Right atrium auricular region (tissue), 2 donors: ENCODE data around the gene ACP6. TPM values are rescaled to one million over a fixed set of nuclear protein-coding genes. Genes with fewer than 3 reads are reported as not detected.
A peak's percentile ranks its signal among the peaks of the same experiment; 100 is the strongest.

Experiments used
- DNase-seq: peaks from one replicate; pipeline ENCODE4 v3.0.0-alpha.2; 2019; ENCODE audit warnings: low spot score
- H3K27ac ChIP-seq, 2 donors: fragments of 200-600 bp; sonication (generic); 1 replicate in 1 of 2; 2 replicates in 1 of 2; pipeline ENCODE4 v1.5.1; 2016 to 2019
- H3K27me3 ChIP-seq, 2 donors: fragments of 200-600 bp; sonication (generic); one replicate each; pipeline versions ENCODE4 v1.5.1 to v1.6.0; 2017 to 2019
- H3K36me3 ChIP-seq: fragments of 200-600 bp; sonication (generic); one replicate; pipeline ENCODE4 v1.5.1; 2016
- H3K4me1 ChIP-seq, 2 donors: fragments of 200-600 bp; sonication (generic); one replicate each; pipeline versions ENCODE4 v1.5.1 to v1.6.0; 2017 to 2019
- H3K4me3 ChIP-seq, 2 donors: fragments of 200-600 bp; sonication (generic); 1 replicate in 1 of 2; 2 replicates in 1 of 2; pipeline ENCODE4 v1.5.1; 2017 to 2019; ENCODE audit warnings: mild to moderate bottlenecking in 1 of 2, moderate library complexity in 1 of 2
- H3K9me3 ChIP-seq, 2 donors: fragments of 200-600 bp; sonication (generic); one replicate each; pipeline ENCODE4 v1.5.1; 2019
- CTCF ChIP-seq, 2 donors: fragments of 200-600 bp; sonication (generic); IDR thresholded peaks; one replicate each; pipeline ENCODE4 v1.5.1; 2019; ENCODE audit warnings: antibody characterized with exemption in 2 of 2
- total RNA-seq, 2 donors: library from RNA; depleted of rRNA; stranded (reverse); fragments of >200 nt; gene quantifications; one replicate each; pipeline ENCODE4 v1.1.0, GENCODE V29; 2016

Gene ACP6
- total RNA-seq, 2 donors from 2014 or later: 6.1 to 10.6 TPM

- no peaks in the 10 kb centered on the region for H3K27me3 ChIP-seq
- no peak overlapping the region for H3K4me3 ChIP-seq
- no peaks in the 10 kb centered on the region for H3K4me1 ChIP-seq
- no peak for TF ChIP-seq CTCF (IDR thresholded peaks at IDR 0.05)
- no peak overlapping the region for H3K27ac ChIP-seq
- no peak for DNase-seq
- no peaks in the 10 kb centered on the region for H3K36me3 ChIP-seq
- H3K9me3 ChIP-seq: peaks cover 0 to 6% of the 10 kb centered on the region in 2 donors
Observed at GRCh38 chr1:147676311-147677085, 6.2 kb upstream of the ACP6 start.

- Histone ChIP-seq H3K9me3 (peaks cover 0 to 6% of the 10 kb centered on the region in 2 donors), H3K4me1 (peaks cover 0 to 7% of the 10 kb centered on the region in 2 donors), H3K27me3 (no peaks in the 10 kb centered on the region), H3K36me3 (no peaks in the 10 kb centered on the region), H3K4me3 (no peak overlapping the region), H3K27ac (no peak overlapping the region)
- no peak for DNase-seq
- no peak for TF ChIP-seq CTCF (IDR thresholded peaks at IDR 0.05)
Observed at GRCh38 chr1:147673816-147674215, 3.5 kb upstream of the ACP6 start.

- Histone ChIP-seq H3K27ac (no peak overlapping the region), H3K4me3 (no peak overlapping the region), H3K27me3 (no peaks in the 10 kb centered on the region), H3K9me3 (peaks cover 0 to 6% of the 10 kb centered on the region in 2 donors), H3K36me3 (no peaks in the 10 kb centered on the region), H3K4me1 (peaks cover 0 to 10% of the 10 kb centered on the region in 2 donors)
- no peak for DNase-seq
- no peak for TF ChIP-seq CTCF (IDR thresholded peaks at IDR 0.05)
Observed at GRCh38 chr1:147673406-147673805, 3.1 kb upstream of the ACP6 start.

GRCh38 chr1:147669469-147670318 lies 630 bp downstream of the ACP6 start:
- DNase-seq: peak; percentile 60
- H3K27ac ChIP-seq: peak overlapping the region; percentile 79 to 85
- H3K4me3 ChIP-seq: peak overlapping the region; percentile 66 to 84
- H3K9me3 ChIP-seq: no peaks in the 10 kb centered on the region
- H3K4me1 ChIP-seq: peaks cover 0 to 10% of the 10 kb centered on the region in 2 donors
- no peaks in the 10 kb centered on the region for H3K36me3 ChIP-seq
- TF ChIP-seq CTCF (IDR thresholded peaks at IDR 0.05): no peak
- H3K27me3 ChIP-seq: no peaks in the 10 kb centered on the region

- no peak overlapping the region for H3K27ac ChIP-seq
- no peak overlapping the region for H3K4me3 ChIP-seq
- no peaks in the 10 kb centered on the region for H3K36me3 ChIP-seq
- TF ChIP-seq CTCF (IDR thresholded peaks at IDR 0.05): peak in 1 of 2 donors; percentile 21
- H3K9me3 ChIP-seq: no peaks in the 10 kb centered on the region
- peaks cover 0 to 10% of the 10 kb centered on the region in 2 donors for H3K4me1 ChIP-seq
- no peaks in the 10 kb centered on the region for H3K27me3 ChIP-seq
- DNase-seq: no peak
Observed at GRCh38 chr1:147665521-147665920, 4.8 kb downstream of the ACP6 start.
